Activated T-cell treated with anti-CD3 and anti-CD28 coated beads, Interleukin-2, amount 50 U/mL, for 72 hours (primary cell): Measurements from ENCODE around the gene OTUB1. TPM values are rescaled to one million over a fixed set of nuclear protein-coding genes. Genes with fewer than 3 reads are reported as not detected.
A peak's percentile ranks its signal among the peaks of the same experiment; 100 is the strongest.

Source experiments
- ATAC-seq, 2 donors: fragments of 150-1000 bp; cut with Tn5 transposase; replicated peaks in 1 of 2; 2 replicates each; pipeline ENCODE4 v1.10.0; 2021; ENCODE audit warnings: moderate library complexity in 2 of 2, mild to moderate bottlenecking in 1 of 2
- DNase-seq, 2 donors: peaks; one replicate each; pipeline ENCODE4 v3.0.0; 2021 to 2022; ENCODE audit warnings: mixed read lengths in 1 of 2
- H3K27ac Mint-ChIP-seq: one replicate; pipeline ENCODE4 v1.8.0; 2022; ENCODE audit warnings: mild to moderate bottlenecking, moderate library complexity, mixed read lengths
- H3K27me3 Mint-ChIP-seq: one replicate; pipeline ENCODE4 v1.8.0; 2022; ENCODE audit warnings: low read depth, mixed read lengths
- H3K36me3 Mint-ChIP-seq, 2 donors: one replicate each; pipeline ENCODE4 v1.8.0; 2022; ENCODE audit warnings: mixed read lengths in 2 of 2, mild to moderate bottlenecking in 1 of 2; ENCODE audit not compliant: insufficient read depth in 2 of 2
- H3K4me1 Mint-ChIP-seq: one replicate; pipeline ENCODE4 v1.8.0; 2022; ENCODE audit warnings: low read depth, mixed read lengths
- H3K4me3 Mint-ChIP-seq, 2 donors: one replicate each; pipeline ENCODE4 v1.8.0; 2022; ENCODE audit warnings: mild to moderate bottlenecking in 2 of 2, mixed read lengths in 2 of 2, moderate library complexity in 2 of 2
- H3K9me3 Mint-ChIP-seq, 2 donors: one replicate each; pipeline ENCODE4 v1.8.0; 2022; ENCODE audit warnings: mixed read lengths in 2 of 2
- total RNA-seq, 2 donors: library from RNA; stranded (reverse); gene quantifications; one replicate each; pipeline ENCODE4 v1.2.3, GENCODE V29; 2022

Gene OTUB1
- total RNA-seq = 10 to 100 TPM; 62.8 to 72.8 TPM

GRCh38 chr11:63986156-63986931 is at the start of gene OTUB1:
Gene OTUB1 (plus strand): TSS chr11:63986438. CDS start chr11:63986457, 19 bp downstream.
- DNase-seq (peak; percentile 88 to 90), ATAC-seq (peak; percentile 94 to 95)
- Mint-ChIP-seq H3K27ac (peak within 1 kb of the TSS; percentile 97), H3K9me3 (no peaks in the 10 kb centered on the region), H3K36me3 (peaks cover 5 to 17% of the 10 kb centered on the region in 2 donors), H3K27me3 (no peaks in the 10 kb centered on the region), H3K4me3 (peak within 1 kb of the TSS; percentile 98 to 99), H3K4me1 (peaks cover 41% of the 10 kb centered on the region)

- ATAC-seq = peak; percentile 16 to 19
- peak in 1 of 2 donors; percentile 30 for DNase-seq
- no peaks in the 10 kb centered on the region for H3K36me3 Mint-ChIP-seq
These were observed 48.3 kb upstream of the OTUB1 start for GRCh38 chr11:63937713-63938478.

GRCh38 chr11:63938479-63939396 is 47.5 kb upstream of the OTUB1 start, which contains the start of gene NAA40:
Gene NAA40 (plus strand): TSS chr11:63939002. CDS start chr11:63939097, 95 bp downstream.
- peak; percentile 96 for DNase-seq
- Mint-ChIP-seq H3K4me3 (peak within 1 kb of the TSS; percentile 94 to 98), H3K9me3 (no peaks in the 10 kb centered on the region), H3K27ac (peak within 1 kb of the TSS; percentile 81), H3K27me3 (no peaks in the 10 kb centered on the region), H3K4me1 (peaks cover 39% of the 10 kb centered on the region), H3K36me3 (no peaks in the 10 kb centered on the region)
- ATAC-seq = peak; percentile 95 to 96

More at GRCh38 chr11:63937713-63938478, 48.3 kb upstream of the OTUB1 start:
- Mint-ChIP-seq H3K27me3 (no peaks in the 10 kb centered on the region), H3K4me3 (peak overlapping the region; percentile 94 to 98), H3K9me3 (no peaks in the 10 kb centered on the region), H3K27ac (peak overlapping the region; percentile 81), H3K4me1 (peaks cover 39% of the 10 kb centered on the region)

- H3K36me3 Mint-ChIP-seq = no peaks in the 10 kb centered on the region
- H3K27me3 Mint-ChIP-seq = no peaks in the 10 kb centered on the region
- DNase-seq = no peak
- H3K4me3 Mint-ChIP-seq = peak overlapping the region; percentile 94 to 98
- no peak for ATAC-seq
- H3K4me1 Mint-ChIP-seq = peaks cover 43% of the 10 kb centered on the region
- no peaks in the 10 kb centered on the region for H3K9me3 Mint-ChIP-seq
- peak overlapping the region; percentile 1 for H3K27ac Mint-ChIP-seq
These were observed 46.8 kb upstream of the OTUB1 start for GRCh38 chr11:63939397-63939891.

- H3K36me3 Mint-ChIP-seq = no peaks in the 10 kb centered on the region
- H3K27ac Mint-ChIP-seq = peak overlapping the region; percentile 15
- no peak for ATAC-seq
These were observed 45.5 kb upstream of the OTUB1 start for GRCh38 chr11:63940786-63941185.

GRCh38 chr11:63941901-63942300 is 44.3 kb upstream of the OTUB1 start:
- no peak for ATAC-seq
- Mint-ChIP-seq H3K27ac (no peak overlapping the region), H3K27me3 (no peaks in the 10 kb centered on the region), H3K36me3 (no peaks in the 10 kb centered on the region), H3K4me3 (no peak overlapping the region), H3K4me1 (peaks cover 43% of the 10 kb centered on the region), H3K9me3 (no peaks in the 10 kb centered on the region)
- no peak for DNase-seq

More at GRCh38 chr11:63940786-63941185, 45.5 kb upstream of the OTUB1 start:
- no peaks in the 10 kb centered on the region for H3K9me3 Mint-ChIP-seq
- H3K4me3 Mint-ChIP-seq = peak overlapping the region; percentile 94 to 98
- DNase-seq = no peak
- H3K4me1 Mint-ChIP-seq = peaks cover 43% of the 10 kb centered on the region
- no peaks in the 10 kb centered on the region for H3K27me3 Mint-ChIP-seq

GRCh38 chr11:63942803-63943202 is 43.4 kb upstream of the OTUB1 start:
- peaks cover 39% of the 10 kb centered on the region for H3K4me1 Mint-ChIP-seq
- no peak overlapping the region for H3K27ac Mint-ChIP-seq
- H3K27me3 Mint-ChIP-seq = no peaks in the 10 kb centered on the region
- ATAC-seq (no peak), DNase-seq (no peak)
- no peaks in the 10 kb centered on the region for H3K9me3 Mint-ChIP-seq
- H3K4me3 Mint-ChIP-seq = no peak overlapping the region
- H3K36me3 Mint-ChIP-seq = no peaks in the 10 kb centered on the region

- Mint-ChIP-seq H3K4me3 (no peak overlapping the region), H3K36me3 (no peaks in the 10 kb centered on the region), H3K9me3 (no peaks in the 10 kb centered on the region), H3K27me3 (no peaks in the 10 kb centered on the region), H3K27ac (no peak overlapping the region), H3K4me1 (peaks cover 25% of the 10 kb centered on the region)
- ATAC-seq (no peak), DNase-seq (no peak)
These were observed 41.3 kb upstream of the OTUB1 start for GRCh38 chr11:63944987-63945386.

GRCh38 chr11:63945477-63946163 is 40.6 kb upstream of the OTUB1 start:
- H3K27me3 Mint-ChIP-seq = no peaks in the 10 kb centered on the region
- ATAC-seq (peak; percentile 75 to 77), DNase-seq (peak; percentile 47 to 52)
- H3K9me3 Mint-ChIP-seq = no peaks in the 10 kb centered on the region
- H3K4me3 Mint-ChIP-seq = no peak overlapping the region
- H3K36me3 Mint-ChIP-seq = no peaks in the 10 kb centered on the region
- H3K27ac Mint-ChIP-seq = no peak overlapping the region
- peaks cover 21% of the 10 kb centered on the region for H3K4me1 Mint-ChIP-seq

GRCh38 chr11:63951779-63952536 is 34.3 kb upstream of the OTUB1 start:
- peak overlapping the region; percentile 0 to 55 for H3K4me3 Mint-ChIP-seq
- H3K27me3 Mint-ChIP-seq = no peaks in the 10 kb centered on the region

GRCh38 chr11:63952570-63952969 is 33.7 kb upstream of the OTUB1 start:
- Mint-ChIP-seq H3K4me3 (no peak overlapping the region), H3K9me3 (no peaks in the 10 kb centered on the region), H3K27ac (no peak overlapping the region), H3K4me1 (peaks cover 20% of the 10 kb centered on the region), H3K27me3 (no peaks in the 10 kb centered on the region), H3K36me3 (peaks cover 2 to 9% of the 10 kb centered on the region in 2 donors)
- DNase-seq (no peak), ATAC-seq (no peak)

More at GRCh38 chr11:63951779-63952536, 34.3 kb upstream of the OTUB1 start:
- Mint-ChIP-seq H3K36me3 (peaks cover 2 to 9% of the 10 kb centered on the region in 2 donors), H3K27ac (peak overlapping the region; percentile 79), H3K9me3 (no peaks in the 10 kb centered on the region), H3K4me1 (peaks cover 20% of the 10 kb centered on the region)
- ATAC-seq (peak; percentile 75 to 90), DNase-seq (peak; percentile 33 to 50)
